GM23338 (cell line): ENCODE results near the gene CSTPP1. TPM values are rescaled to one million over a fixed set of nuclear protein-coding genes. Genes with fewer than 3 reads are reported as not detected.

ENCODE experiments used
- ATAC-seq: fragments of 200-7000 bp; cut with Tn5 transposase; 3 replicates; pipeline ENCODE4 v1.9.1; 2020
- DNase-seq: peaks from one replicate; pipeline ENCODE4 v3.0.0-alpha.2; 2015; ENCODE audit warnings: low spot score
- H2AFZ ChIP-seq: fragments of 200-600 bp; sonication (generic); 2 replicates; pipeline ENCODE4 v1.8.0; 2016; ENCODE audit warnings: antibody characterized with exemption, mild to moderate bottlenecking, moderate library complexity
- H3F3A ChIP-seq: fragments of 200-600 bp; sonication (generic); replicated peaks from 2 replicates; pipeline ENCODE4 v1.8.0; 2017; ENCODE audit warnings: antibody characterized with exemption, mixed run types, low read depth
- H3K27ac ChIP-seq: fragments of 200-600 bp; sonication (generic); 2 replicates; pipeline ENCODE4 v1.6.1; 2016; ENCODE audit warnings: low read depth
- H3K27me3 ChIP-seq: fragments of 200-600 bp; sonication (generic); 2 replicates; pipeline ENCODE4 v1.8.0; 2016; ENCODE audit warnings: mild to moderate bottlenecking, mixed run types, moderate library complexity; ENCODE audit not compliant: insufficient read depth
- H3K36me3 ChIP-seq: fragments of 200-600 bp; sonication (generic); 2 replicates; pipeline ENCODE4 v1.8.0; 2016; ENCODE audit warnings: mild to moderate bottlenecking; ENCODE audit not compliant: insufficient read depth
- H3K4me1 ChIP-seq: fragments of 200-600 bp; sonication (generic); 2 replicates; pipeline ENCODE4 v1.8.0; 2016; ENCODE audit warnings: mild to moderate bottlenecking, moderate library complexity; ENCODE audit not compliant: insufficient read depth
- H3K4me2 ChIP-seq: fragments of 200-600 bp; sonication (generic); 2 replicates; pipeline ENCODE4 v1.7.1; 2017; ENCODE audit warnings: mixed run types
- H3K4me3 ChIP-seq: fragments of 200-600 bp; sonication (generic); 2 replicates; pipeline ENCODE4 v1.6.1; 2016; ENCODE audit warnings: mixed run types
- H3K79me2 ChIP-seq: fragments of 200-600 bp; sonication (generic); replicated peaks from 2 replicates; pipeline ENCODE4 v1.8.0; 2017; ENCODE audit warnings: mild to moderate bottlenecking; ENCODE audit not compliant: insufficient read depth
- H3K9me2 ChIP-seq: fragments of 200-600 bp; sonication (generic); 2 replicates; pipeline ENCODE4 v1.8.0; 2017; ENCODE audit not compliant: insufficient read depth
- H4K20me1 ChIP-seq: fragments of 200-600 bp; sonication (generic); replicated peaks from 2 replicates; pipeline ENCODE4 v1.8.0; 2017; ENCODE audit warnings: mild to moderate bottlenecking; ENCODE audit not compliant: insufficient read depth
- H3K27ac Mint-ChIP-seq: 2 replicates; pipeline ENCODE4 v1.8.0; 2020; ENCODE audit warnings: inconsistent platforms, mild to moderate bottlenecking, moderate library complexity, mixed read lengths
- H3K27me3 Mint-ChIP-seq: 3 replicates; pipeline ENCODE4 v1.8.0; 2022; ENCODE audit warnings: low read depth, mild to moderate bottlenecking, moderate library complexity, mixed read lengths, inconsistent platforms; ENCODE audit not compliant: insufficient read depth, poor library complexity
- H3K36me3 Mint-ChIP-seq: 3 replicates; pipeline ENCODE4 v1.8.0; 2021; ENCODE audit warnings: low read depth, mild to moderate bottlenecking, inconsistent platforms, moderate library complexity, mixed read lengths
- H3K4me1 Mint-ChIP-seq: 3 replicates; pipeline ENCODE4 v1.8.0; 2020; ENCODE audit warnings: mild to moderate bottlenecking, inconsistent platforms, mixed read lengths
- H3K4me3 Mint-ChIP-seq: 3 replicates; pipeline ENCODE4 v1.8.0; 2021; ENCODE audit warnings: moderate library complexity, mild to moderate bottlenecking, inconsistent platforms, mixed read lengths
- H3K9me3 Mint-ChIP-seq: 3 replicates; pipeline ENCODE4 v1.8.0; 2020; ENCODE audit warnings: moderate library complexity, mild to moderate bottlenecking, inconsistent platforms, mixed read lengths
- EZH2phosphoT487 ChIP-seq: fragments of 200-600 bp; sonication (generic); IDR thresholded peaks from one replicate; pipeline ENCODE4 v1.8.1; 2018; ENCODE audit warnings: antibody characterized with exemption; ENCODE audit not compliant: unreplicated experiment
- JUNB ChIP-seq: IDR thresholded peaks from one replicate; pipeline ENCODE4 v1.6.1; 2016; ENCODE audit warnings: antibody characterized with exemption; ENCODE audit not compliant: unreplicated experiment
- POLR2AphosphoS5 ChIP-seq: IDR thresholded peaks from 2 replicates; pipeline ENCODE4 v1.6.1; 2016; ENCODE audit warnings: antibody characterized with exemption, low read depth
- STAT1 ChIP-seq: IDR thresholded peaks from one replicate; pipeline ENCODE4 v1.6.1; 2016; ENCODE audit warnings: antibody characterized with exemption; ENCODE audit not compliant: unreplicated experiment
- ZNF114 ChIP-seq: fragments of 250-450 bp; sonication (Bioruptor Pico); IDR thresholded peaks from 2 replicates; pipeline ENCODE4 v1.5.0; 2020; ENCODE audit warnings: mild to moderate bottlenecking, moderate library complexity
- ZNF331 ChIP-seq: fragments of 250-450 bp; sonication (Bioruptor Pico); IDR thresholded peaks from 2 replicates; pipeline ENCODE4 v1.5.0; 2020; ENCODE audit warnings: low read depth, mild to moderate bottlenecking, moderate library complexity
- polyA plus RNA-seq: library from polyadenylated mRNA; unstranded; fragments of >200 nt; fragmentation: Nextera tagmentation; extraction: Ambion mirVana; gene quantifications from 2 replicates; pipeline ENCODE4 v1.2.1, GENCODE V29; 2016
- total RNA-seq: library from RNA; depleted of rRNA; stranded (reverse); fragments of >200 nt; shearing (Covaris generic); gene quantifications from 2 replicates; pipeline ENCODE4 v1.2.3, GENCODE V29; 2014
- TF ChIP-seq, protein P1 (sequence below), 2 experiments: fragments of 200-600 bp in 1 of 2; sonication (generic) in 1 of 2; conservative IDR thresholded peaks; 2 replicates each; pipeline versions ENCODE4 v1.5.1 to v1.6.1; 2016 to 2017; ENCODE audit warnings: antibody characterized with exemption in 2 of 2, low read depth in 2 of 2, mild to moderate bottlenecking in 2 of 2, moderate library complexity in 1 of 2
- TF ChIP-seq, protein P2 (sequence below): IDR thresholded peaks from 2 replicates; pipeline ENCODE4 v1.6.1; 2016; ENCODE audit warnings: antibody characterized with exemption
- TF ChIP-seq, protein P3 (sequence below): fragments of 250-450 bp; sonication (Bioruptor Pico); IDR thresholded peaks from 2 replicates; pipeline ENCODE4 v1.5.0; 2020; ENCODE audit warnings: mild to moderate bottlenecking, moderate library complexity

CSTPP1 gene
- total and polyA plus RNA-seq, 2 experiments from 2014 or later, result 23.5 to 42.6 TPM

DNA sequence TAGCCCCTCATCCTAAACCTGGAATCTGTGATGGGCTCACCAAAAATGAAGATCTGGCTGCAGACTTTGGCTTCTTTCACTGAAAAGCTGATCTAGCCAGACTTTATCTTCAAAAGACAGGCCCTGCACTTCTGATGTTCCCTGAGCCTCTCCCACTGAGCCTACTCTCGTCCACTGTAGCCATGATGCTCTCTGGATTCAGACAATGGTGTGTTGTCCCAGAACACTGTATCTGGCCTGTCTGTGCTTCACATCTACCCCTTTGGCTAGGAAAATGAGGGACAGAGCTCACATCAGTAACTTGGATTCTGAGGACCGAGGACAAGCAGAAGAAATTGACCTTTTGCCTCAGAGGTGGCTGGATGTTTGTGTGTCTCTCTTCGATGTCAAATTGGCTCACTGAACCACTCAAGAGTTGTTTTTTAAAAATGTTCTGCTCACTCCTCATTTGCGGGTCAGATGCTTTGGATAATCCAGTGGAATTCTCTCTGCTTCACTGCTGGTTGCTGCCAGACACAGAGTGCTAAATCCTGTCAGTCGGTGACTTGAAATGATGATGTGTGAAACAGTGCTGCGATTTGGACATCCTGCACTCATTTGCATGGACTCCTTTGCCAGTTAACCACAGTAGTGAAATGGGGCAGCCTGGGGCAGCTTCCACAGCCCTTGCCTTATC is 172.6 kb downstream of the CSTPP1 start:
- H3K9me3 Mint-ChIP-seq, result no peaks in the 10 kb centered on the region
- Histone ChIP-seq H4K20me1 (no peaks in the 10 kb centered on the region), H2AFZ (no peak overlapping the region), H3K79me2 (no peaks in the 10 kb centered on the region), H3K27me3 (no peaks in the 10 kb centered on the region), H3K4me1 (peaks cover 7% of the 10 kb centered on the region; the same call in 1 of the 2 replicates), H3K36me3 (no peaks in the 10 kb centered on the region), H3K4me2 (no peak overlapping the region), H3K27ac (no peak overlapping the region), H3K4me3 (no peak overlapping the region), H3F3A (no peaks in the 10 kb centered on the region), H3K9me2 (no peaks in the 10 kb centered on the region)
- no peak overlapping the region for H3K4me3 Mint-ChIP-seq
- no peak overlapping the region for H3K27ac Mint-ChIP-seq
- H3K27me3 Mint-ChIP-seq, result peaks cover 3% of the 10 kb centered on the region
- DNase-seq, result no peak
- no peaks in the 10 kb centered on the region for H3K36me3 Mint-ChIP-seq
- TF ChIP-seq ZNF331 (CRISPR knock-in tag) (no peak), POLR2AphosphoS5 (no peak)
- ATAC-seq, result no peak
- peaks cover 6% of the 10 kb centered on the region for H3K4me1 Mint-ChIP-seq

DNA sequence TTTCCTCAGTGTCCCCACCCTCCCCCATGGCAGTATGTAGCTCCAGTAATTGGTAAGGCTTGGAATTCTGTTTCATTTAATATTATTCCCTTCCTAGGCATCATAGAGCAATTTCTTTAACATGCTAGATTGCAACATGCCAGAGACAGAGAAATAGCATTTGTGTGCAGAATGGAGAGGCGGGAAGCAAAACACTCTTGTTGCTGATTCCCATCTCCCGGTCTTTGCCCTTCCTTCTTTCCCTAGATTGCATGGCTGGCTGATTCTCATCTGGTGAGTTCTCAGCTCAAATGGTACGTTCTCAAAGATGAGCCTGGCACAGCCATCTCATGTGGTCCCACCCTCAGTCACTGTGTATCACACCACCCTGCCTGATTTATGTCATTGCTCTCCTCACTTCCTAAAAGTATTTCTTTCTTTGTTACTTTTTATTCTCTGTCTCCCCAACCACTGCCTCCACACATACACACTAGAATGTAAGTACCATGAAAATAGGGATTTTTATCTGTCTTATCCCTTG is 173.2 kb downstream of the CSTPP1 start:
- Histone ChIP-seq H3K9me2 (no peaks in the 10 kb centered on the region), H3F3A (no peaks in the 10 kb centered on the region), H2AFZ (no peak overlapping the region), H3K4me2 (no peak overlapping the region), H3K4me1 (peaks cover 4% of the 10 kb centered on the region; the same call in 1 of the 2 replicates), H3K36me3 (no peaks in the 10 kb centered on the region), H3K4me3 (no peak overlapping the region), H3K27me3 (no peaks in the 10 kb centered on the region), H3K27ac (no peak overlapping the region), H4K20me1 (no peaks in the 10 kb centered on the region), H3K79me2 (no peaks in the 10 kb centered on the region)
- Mint-ChIP-seq H3K9me3 (no peaks in the 10 kb centered on the region), H3K27me3 (peaks cover 3% of the 10 kb centered on the region), H3K4me3 (no peak overlapping the region), H3K4me1 (no peaks in the 10 kb centered on the region; the same call in 2 of the 3 replicates), H3K36me3 (no peaks in the 10 kb centered on the region), H3K27ac (no peak overlapping the region)
- no peak for ATAC-seq
- DNase-seq, result no peak
- no peak for TF ChIP-seq STAT1
- no peak for TF ChIP-seq EZH2phosphoT487
- TF ChIP-seq, protein P1, sequence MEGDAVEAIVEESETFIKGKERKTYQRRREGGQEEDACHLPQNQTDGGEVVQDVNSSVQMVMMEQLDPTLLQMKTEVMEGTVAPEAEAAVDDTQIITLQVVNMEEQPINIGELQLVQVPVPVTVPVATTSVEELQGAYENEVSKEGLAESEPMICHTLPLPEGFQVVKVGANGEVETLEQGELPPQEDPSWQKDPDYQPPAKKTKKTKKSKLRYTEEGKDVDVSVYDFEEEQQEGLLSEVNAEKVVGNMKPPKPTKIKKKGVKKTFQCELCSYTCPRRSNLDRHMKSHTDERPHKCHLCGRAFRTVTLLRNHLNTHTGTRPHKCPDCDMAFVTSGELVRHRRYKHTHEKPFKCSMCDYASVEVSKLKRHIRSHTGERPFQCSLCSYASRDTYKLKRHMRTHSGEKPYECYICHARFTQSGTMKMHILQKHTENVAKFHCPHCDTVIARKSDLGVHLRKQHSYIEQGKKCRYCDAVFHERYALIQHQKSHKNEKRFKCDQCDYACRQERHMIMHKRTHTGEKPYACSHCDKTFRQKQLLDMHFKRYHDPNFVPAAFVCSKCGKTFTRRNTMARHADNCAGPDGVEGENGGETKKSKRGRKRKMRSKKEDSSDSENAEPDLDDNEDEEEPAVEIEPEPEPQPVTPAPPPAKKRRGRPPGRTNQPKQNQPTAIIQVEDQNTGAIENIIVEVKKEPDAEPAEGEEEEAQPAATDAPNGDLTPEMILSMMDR (conservative IDR thresholded peaks at IDR 0.05; ENCODE audit: low read depth in 2 of 2), result no peak
- no peak for TF ChIP-seq JUNB
- TF ChIP-seq ZNF331 (CRISPR knock-in tag), result no peak
- no peak for TF ChIP-seq ZNF114
- TF ChIP-seq, protein P2, sequence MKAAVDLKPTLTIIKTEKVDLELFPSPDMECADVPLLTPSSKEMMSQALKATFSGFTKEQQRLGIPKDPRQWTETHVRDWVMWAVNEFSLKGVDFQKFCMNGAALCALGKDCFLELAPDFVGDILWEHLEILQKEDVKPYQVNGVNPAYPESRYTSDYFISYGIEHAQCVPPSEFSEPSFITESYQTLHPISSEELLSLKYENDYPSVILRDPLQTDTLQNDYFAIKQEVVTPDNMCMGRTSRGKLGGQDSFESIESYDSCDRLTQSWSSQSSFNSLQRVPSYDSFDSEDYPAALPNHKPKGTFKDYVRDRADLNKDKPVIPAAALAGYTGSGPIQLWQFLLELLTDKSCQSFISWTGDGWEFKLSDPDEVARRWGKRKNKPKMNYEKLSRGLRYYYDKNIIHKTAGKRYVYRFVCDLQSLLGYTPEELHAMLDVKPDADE, result no peak
- TF ChIP-seq, protein P3, sequence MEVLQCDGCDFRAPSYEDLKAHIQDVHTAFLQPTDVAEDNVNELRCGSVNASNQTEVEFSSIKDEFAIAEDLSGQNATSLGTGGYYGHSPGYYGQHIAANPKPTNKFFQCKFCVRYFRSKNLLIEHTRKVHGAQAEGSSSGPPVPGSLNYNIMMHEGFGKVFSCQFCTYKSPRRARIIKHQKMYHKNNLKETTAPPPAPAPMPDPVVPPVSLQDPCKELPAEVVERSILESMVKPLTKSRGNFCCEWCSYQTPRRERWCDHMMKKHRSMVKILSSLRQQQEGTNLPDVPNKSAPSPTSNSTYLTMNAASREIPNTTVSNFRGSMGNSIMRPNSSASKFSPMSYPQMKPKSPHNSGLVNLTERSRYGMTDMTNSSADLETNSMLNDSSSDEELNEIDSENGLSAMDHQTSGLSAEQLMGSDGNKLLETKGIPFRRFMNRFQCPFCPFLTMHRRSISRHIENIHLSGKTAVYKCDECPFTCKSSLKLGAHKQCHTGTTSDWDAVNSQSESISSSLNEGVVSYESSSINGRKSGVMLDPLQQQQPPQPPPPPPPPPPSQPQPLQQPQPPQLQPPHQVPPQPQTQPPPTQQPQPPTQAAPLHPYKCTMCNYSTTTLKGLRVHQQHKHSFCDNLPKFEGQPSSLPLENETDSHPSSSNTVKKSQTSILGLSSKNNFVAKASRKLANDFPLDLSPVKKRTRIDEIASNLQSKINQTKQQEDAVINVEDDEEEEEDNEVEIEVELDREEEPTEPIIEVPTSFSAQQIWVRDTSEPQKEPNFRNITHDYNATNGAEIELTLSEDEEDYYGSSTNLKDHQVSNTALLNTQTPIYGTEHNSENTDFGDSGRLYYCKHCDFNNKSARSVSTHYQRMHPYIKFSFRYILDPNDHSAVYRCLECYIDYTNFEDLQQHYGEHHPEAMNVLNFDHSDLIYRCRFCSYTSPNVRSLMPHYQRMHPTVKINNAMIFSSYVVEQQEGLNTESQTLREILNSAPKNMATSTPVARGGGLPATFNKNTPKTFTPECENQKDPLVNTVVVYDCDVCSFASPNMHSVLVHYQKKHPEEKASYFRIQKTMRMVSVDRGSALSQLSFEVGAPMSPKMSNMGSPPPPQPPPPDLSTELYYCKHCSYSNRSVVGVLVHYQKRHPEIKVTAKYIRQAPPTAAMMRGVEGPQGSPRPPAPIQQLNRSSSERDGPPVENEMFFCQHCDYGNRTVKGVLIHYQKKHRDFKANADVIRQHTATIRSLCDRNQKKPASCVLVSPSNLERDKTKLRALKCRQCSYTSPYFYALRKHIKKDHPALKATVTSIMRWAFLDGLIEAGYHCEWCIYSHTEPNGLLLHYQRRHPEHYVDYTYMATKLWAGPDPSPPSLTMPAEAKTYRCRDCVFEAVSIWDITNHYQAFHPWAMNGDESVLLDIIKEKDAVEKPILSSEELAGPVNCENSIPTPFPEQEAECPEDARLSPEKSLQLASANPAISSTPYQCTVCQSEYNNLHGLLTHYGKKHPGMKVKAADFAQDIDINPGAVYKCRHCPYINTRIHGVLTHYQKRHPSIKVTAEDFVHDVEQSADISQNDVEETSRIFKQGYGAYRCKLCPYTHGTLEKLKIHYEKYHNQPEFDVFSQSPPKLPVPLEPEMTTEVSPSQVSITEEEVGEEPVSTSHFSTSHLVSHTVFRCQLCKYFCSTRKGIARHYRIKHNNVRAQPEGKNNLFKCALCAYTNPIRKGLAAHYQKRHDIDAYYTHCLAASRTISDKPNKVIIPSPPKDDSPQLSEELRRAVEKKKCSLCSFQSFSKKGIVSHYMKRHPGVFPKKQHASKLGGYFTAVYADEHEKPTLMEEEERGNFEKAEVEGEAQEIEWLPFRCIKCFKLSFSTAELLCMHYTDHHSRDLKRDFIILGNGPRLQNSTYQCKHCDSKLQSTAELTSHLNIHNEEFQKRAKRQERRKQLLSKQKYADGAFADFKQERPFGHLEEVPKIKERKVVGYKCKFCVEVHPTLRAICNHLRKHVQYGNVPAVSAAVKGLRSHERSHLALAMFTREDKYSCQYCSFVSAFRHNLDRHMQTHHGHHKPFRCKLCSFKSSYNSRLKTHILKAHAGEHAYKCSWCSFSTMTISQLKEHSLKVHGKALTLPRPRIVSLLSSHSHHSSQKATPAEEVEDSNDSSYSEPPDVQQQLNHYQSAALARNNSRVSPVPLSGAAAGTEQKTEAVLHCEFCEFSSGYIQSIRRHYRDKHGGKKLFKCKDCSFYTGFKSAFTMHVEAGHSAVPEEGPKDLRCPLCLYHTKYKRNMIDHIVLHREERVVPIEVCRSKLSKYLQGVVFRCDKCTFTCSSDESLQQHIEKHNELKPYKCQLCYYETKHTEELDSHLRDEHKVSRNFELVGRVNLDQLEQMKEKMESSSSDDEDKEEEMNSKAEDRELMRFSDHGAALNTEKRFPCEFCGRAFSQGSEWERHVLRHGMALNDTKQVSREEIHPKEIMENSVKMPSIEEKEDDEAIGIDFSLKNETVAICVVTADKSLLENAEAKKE (CRISPR knock-in tag), result no peak
